GM19238 (cell line): Measurements from ENCODE around the gene KIAA1217.
A peak's percentile ranks its signal among the peaks of the same experiment; 100 is the strongest.

Experiments used
- DNase-seq: peaks from one replicate; pipeline ENCODE4 v3.0.0; 2011; ENCODE audit warnings: low spot score; ENCODE audit not compliant: insufficient read length

The KIAA1217 gene

GRCh38 chr10:24207781-24208611 lies 942 bp upstream of the KIAA1217 start:
- no peak for DNase-seq

GRCh38 chr10:24209432-24209771 lies 464 bp downstream of the KIAA1217 start:
- peak; percentile 14 for DNase-seq

GRCh38 chr10:24209946-24210491 lies 1.1 kb downstream of the KIAA1217 start:
- DNase-seq = peak; percentile 30

GRCh38 chr10:24210501-24210900 lies 1.6 kb downstream of the KIAA1217 start:
- DNase-seq = no peak

- no peak for DNase-seq
Observed at GRCh38 chr10:24213266-24213665, 4.3 kb downstream of the KIAA1217 start.

GRCh38 chr10:24213881-24214280 lies 4.9 kb downstream of the KIAA1217 start:
- no peak for DNase-seq

- no peak for DNase-seq
Observed at GRCh38 chr10:24214762-24215161, 5.8 kb downstream of the KIAA1217 start.

GRCh38 chr10:24215196-24215595 lies 6.3 kb downstream of the KIAA1217 start:
- no peak for DNase-seq

- no peak for DNase-seq
Observed at GRCh38 chr10:24215603-24216002, 6.7 kb downstream of the KIAA1217 start.

- DNase-seq = no peak
Observed at GRCh38 chr10:24219963-24220362, 11.0 kb downstream of the KIAA1217 start.

- DNase-seq = no peak
Observed at GRCh38 chr10:24223341-24223740, 14.4 kb downstream of the KIAA1217 start.

GRCh38 chr10:24223953-24224352 lies 15.0 kb downstream of the KIAA1217 start:
- no peak for DNase-seq

- no peak for DNase-seq
Observed at GRCh38 chr10:24228642-24229041, 19.7 kb downstream of the KIAA1217 start.

- no peak for DNase-seq
Observed at GRCh38 chr10:24229909-24230308, 21.0 kb downstream of the KIAA1217 start.

GRCh38 chr10:24231200-24231599 lies 22.3 kb downstream of the KIAA1217 start:
- no peak for DNase-seq

- DNase-seq = no peak
Observed at GRCh38 chr10:24234784-24235183, 25.8 kb downstream of the KIAA1217 start.

GRCh38 chr10:24235471-24235870 lies 26.5 kb downstream of the KIAA1217 start:
- no peak for DNase-seq

- DNase-seq = no peak
Observed at GRCh38 chr10:24237801-24238395, 29.0 kb downstream of the KIAA1217 start.

GRCh38 chr10:24238519-24239247 lies 29.7 kb downstream of the KIAA1217 start:
- no peak for DNase-seq

GRCh38 chr10:24239289-24240040 lies 30.5 kb downstream of the KIAA1217 start:
- DNase-seq = no peak

- DNase-seq = no peak
Observed at GRCh38 chr10:24240041-24240751, 31.3 kb downstream of the KIAA1217 start.
